Posterior cingulate gyrus (tissue), 11 donors: ENCODE measurements around the gene CEP104.
"Not testable (repeated sequence)": the region's sequence is repeated elsewhere in the genome, so short reads cannot be mapped to it uniquely, and the experiment has no call there.

ENCODE experiments used
- DNase-seq, 10 donors: peaks; one replicate each; pipeline versions ENCODE4 v3.0.0 to v3.0.0-alpha.2; 2020 to 2021; ENCODE audit warnings: mixed read lengths in 3 of 10
- intact Hi-C: fragments of 100-400 bp; cut with DNase I; formaldehyde crosslinking; loops from one replicate; pipeline ENCODE4 v1.15.1; 2023

Gene CEP104

DNA sequence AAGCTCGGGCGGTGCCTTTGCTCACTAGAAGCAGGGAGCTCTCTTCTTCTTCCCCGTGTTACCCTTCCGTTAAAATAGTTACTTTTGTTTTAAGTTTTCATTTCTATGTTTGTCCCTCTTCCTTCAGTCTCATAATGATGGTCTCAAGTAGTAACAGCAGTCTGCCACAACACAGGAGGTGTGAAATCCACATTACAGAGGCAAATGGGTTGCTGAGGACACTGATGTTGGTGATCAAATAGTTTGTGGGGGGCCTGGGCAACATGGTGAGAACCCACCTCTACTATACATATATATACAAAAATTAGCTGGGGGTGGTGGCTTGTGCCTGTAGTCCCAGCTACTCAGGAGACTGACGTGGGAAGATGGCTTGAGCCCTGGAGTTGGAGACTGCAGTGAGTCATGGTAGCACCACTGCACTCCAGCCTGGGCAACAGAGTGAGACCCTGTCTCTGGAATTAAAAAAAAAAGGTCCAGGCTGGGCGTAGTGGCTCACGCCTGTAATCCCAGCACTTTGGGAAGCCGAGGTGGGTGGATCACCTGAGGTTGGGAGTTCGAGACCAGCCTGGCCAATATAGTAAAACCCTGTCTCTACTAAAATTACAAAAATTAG, 46.8 kb downstream of the CEP104 start:
- DNase-seq = peak in 2 of 10 donors; percentile 1 to 45
- intact Hi-C loops = not testable (repeated sequence)

DNA sequence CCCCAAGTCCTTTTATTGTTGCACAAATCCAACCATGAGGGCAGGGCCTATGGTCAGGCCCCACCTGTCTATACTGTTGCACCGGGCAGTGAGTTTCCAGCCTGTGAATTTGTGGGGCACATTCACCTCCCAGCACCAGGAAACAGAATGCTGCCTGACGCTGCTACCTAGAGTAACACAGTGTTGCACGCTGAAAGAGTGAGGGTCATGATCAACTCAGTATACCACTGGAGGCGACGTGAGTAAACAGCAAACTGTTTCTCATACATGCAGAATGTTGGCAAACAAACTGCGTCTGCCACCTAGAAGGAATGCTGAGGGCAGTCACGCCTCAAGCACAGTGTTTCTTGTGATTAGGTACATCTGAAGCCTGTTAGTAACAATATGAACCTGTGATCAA, 47.3 kb downstream of the CEP104 start:
- intact Hi-C loops = no loop called here
- peak in 1 of 10 donors; percentile 14 for DNase-seq

GRCh38 chr1:3807769-3808168, 49.2 kb downstream of the CEP104 start:
- no peak for DNase-seq
- intact Hi-C loops = no loop called here

DNA sequence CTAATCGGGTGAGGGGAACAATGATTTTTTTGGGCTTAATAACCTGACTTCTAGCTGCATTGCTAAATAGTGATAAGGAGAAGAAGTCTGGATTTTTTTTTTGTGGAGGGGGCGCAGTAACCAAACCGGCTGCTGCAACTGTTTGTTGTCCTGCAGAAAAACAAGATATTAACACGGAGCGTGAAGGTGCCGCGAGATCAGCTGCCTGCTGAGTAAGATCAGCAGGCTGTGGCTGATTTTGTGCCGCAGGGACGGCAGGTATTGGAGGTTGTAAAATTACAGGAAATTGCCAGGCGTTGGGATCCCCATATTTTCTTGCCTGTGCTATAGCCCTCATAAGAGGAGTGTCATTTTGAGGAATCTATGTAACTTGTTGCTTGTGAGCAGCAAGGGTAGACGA, 52.0 kb downstream of the CEP104 start:
- DNase-seq = peak in 1 of 10 donors; percentile 35

DNA sequence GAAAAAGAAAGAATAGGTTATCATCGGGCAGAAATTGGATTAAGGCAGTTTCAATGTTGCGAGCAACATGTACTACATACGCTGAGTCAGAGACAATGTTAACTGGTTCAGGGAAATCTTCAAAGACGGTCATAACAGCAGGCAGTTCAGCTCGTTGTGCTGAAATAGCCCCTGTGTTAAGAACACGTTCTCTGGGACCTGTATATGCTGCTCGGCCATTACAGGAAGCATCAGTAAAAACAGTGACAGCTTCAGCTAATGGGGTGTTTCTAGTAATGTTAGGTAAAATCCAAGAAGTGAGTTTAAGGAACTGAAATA, 52.4 kb downstream of the CEP104 start:
- intact Hi-C loops = loop anchor here (5.0 kb wide), 1 partner anchor 352 kb away; the partner anchor contains the start of gene ARHGEF16
- not testable (repeated sequence) for DNase-seq

More for the DNA sequence above, 52.0 kb downstream of the CEP104 start:
- intact Hi-C loops = no loop called here

- DNase-seq = peak in 1 of 10 donors; percentile 10
- intact Hi-C loops = loop anchor here (5.0 kb wide), 1 partner anchor 352 kb away; the partner anchor contains the start of gene ARHGEF16
These were observed 52.9 kb downstream of the CEP104 start for GRCh38 chr1:3803905-3804626.

DNA sequence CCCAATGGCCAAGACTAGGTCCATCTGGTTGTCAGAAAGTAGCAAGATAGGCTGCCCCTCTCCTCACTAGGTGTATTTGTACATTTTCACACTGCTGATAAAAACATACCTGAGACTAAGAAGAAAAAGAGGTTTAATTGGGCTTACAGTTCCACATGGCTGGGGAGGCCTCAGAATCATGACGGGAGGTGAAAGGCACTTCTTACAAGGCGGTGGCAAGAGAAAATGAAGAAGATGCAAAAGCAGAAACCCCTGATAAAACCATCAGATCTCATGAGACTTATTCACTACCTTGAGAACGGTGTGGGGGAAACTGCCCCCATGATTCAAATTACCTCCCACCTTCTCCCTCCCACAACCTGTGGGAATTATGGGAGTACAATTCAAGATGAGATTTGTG, 56.2 kb downstream of the CEP104 start:
- not testable (repeated sequence) for DNase-seq
- intact Hi-C loops = loop anchor here (5.0 kb wide), 1 partner anchor 348 kb away; the partner anchor contains the start of gene ARHGEF16

DNA sequence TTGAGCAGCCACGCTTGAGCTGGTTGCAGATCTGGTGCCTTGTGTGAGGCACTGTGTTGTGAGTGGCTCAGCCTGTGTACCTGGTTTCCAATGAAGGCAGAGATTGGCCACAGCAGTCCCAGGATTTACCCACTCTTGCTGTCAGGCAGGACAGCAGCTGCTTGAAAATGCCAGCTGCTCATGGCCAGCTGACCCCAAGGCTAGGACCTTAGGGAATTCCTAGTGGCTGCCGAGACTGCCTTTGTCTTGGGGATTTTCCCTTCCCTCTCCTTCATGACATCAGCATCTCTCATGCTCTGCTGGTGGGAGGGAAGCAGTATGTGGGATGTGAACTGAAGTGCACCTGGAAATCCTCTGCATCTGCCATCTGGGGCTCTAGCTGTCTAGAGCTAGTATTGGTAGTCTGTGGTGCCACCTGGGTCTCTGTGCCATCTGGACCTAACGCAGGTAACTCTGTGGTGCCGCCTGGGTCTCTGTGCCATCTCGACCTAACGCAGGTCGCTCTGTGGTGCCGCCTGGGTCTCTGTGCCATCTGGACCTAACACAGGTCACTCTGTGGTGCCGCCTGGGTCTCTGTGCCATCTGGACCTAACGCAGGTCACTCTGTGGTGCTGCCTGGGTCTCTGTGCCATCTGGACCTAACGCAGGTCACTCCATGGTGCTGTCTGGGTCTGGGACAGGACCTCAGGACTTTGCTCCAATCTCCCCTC, 56.9 kb downstream of the CEP104 start:
- intact Hi-C loops = loop anchor here (5.0 kb wide), 1 partner anchor 348 kb away; the partner anchor contains the start of gene ARHGEF16
- DNase-seq = peak in 3 of 10 donors; percentile 13 to 57 (median 42)

- intact Hi-C loops = no loop called here
- DNase-seq = peak; percentile 92 to 99 (median 96)
These were observed 60.6 kb downstream of the CEP104 start, which contains the start of gene LRRC47 for GRCh38 chr1:3796215-3797061. TSS of gene LRRC47 (minus strand) at chr1:3796498. CDS start at chr1:3796476, 22 bp downstream.

- DNase-seq = peak in 2 of 10 donors; percentile 80 to 89
- intact Hi-C loops = no loop called here
These were observed 61.4 kb downstream of the CEP104 start for GRCh38 chr1:3795453-3796214.

DNA sequence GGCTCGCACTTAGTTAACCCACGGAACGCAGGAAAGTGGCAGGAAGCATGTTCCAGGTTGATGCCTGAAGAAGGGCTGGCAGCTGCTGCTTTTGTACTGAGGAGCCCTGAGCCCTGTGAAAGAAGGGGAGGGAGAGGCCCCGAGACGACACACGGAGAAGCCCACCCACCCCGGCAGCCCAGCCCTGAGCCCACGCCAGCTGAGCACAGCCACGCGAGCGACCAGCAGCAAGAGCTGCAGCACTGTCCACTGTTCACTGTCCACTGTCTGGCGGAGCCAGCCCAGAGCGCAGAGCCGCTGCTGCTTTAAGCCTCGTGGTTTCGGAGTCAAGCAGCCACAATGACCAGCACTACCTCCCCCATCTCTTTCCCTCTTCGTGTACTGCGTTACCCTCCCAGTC, 66.1 kb downstream of the CEP104 start:
- DNase-seq = peak in 2 of 10 donors; percentile 24 to 25
- intact Hi-C loops = no loop called here

- intact Hi-C loops = no loop called here
- peak in 2 of 10 donors; percentile 30 to 72 for DNase-seq
These were observed 66.5 kb downstream of the CEP104 start for GRCh38 chr1:3790500-3790923.

GRCh38 chr1:3789421-3790300, 67.3 kb downstream of the CEP104 start:
- intact Hi-C loops = no loop called here
- peak in 2 of 10 donors; percentile 57 to 60 for DNase-seq

DNA sequence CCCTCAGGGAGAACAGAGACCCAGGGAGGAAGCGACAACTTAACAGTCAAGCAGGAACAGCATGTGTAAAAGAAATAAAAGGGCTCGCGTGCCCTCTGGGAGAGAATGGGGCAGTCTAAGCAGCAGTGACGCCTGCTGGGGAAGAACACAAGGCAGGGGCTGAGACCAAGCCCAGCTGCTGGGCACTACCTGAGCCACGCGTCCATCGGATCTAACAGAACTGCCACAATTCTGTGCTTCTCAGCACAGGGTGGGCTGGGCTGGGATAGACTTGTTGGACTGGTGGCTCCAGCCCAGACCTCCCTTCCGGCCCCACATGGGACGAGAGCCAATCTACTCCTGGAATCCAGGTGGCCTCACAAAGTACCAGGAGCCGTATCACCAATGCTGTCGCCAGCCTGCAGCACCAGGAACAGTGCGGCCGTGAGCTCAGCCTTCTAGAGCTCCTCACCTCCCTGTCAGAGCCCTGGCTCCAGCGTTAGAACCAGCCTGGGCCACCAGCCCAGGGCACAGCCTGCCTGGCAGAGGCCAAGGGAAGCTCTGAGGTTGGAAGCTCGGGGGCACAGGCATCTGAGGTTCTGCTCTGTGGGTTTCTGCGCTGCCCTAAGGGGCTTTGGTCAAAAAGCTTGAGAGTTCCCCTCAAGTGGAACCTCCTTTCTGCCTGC, 68.1 kb downstream of the CEP104 start:
- peak in 2 of 10 donors; percentile 62 to 80 for DNase-seq

GRCh38 chr1:3787745-3788605, 69.0 kb downstream of the CEP104 start:
- intact Hi-C loops = no loop called here
- peak in 2 of 10 donors; percentile 38 to 76 for DNase-seq

More for the DNA sequence above, 68.1 kb downstream of the CEP104 start:
- intact Hi-C loops = no loop called here

- intact Hi-C loops = no loop called here
- DNase-seq = peak in 1 of 10 donors; percentile 56
These were observed 69.7 kb downstream of the CEP104 start for GRCh38 chr1:3787349-3787715.
